WTC11 (cell line): Measurements from ENCODE around the gene AGFG2. TPM values are rescaled to one million over a fixed set of nuclear protein-coding genes. Genes with fewer than 3 reads are reported as not detected.
A peak's percentile ranks its signal among the peaks of the same experiment; 100 is the strongest.

ENCODE experiments used
- ATAC-seq: fragments of 200-7000 bp; cut with Tn5 transposase; 2 replicates; pipeline ENCODE4 v1.10.0; 2021; ENCODE audit warnings: mild to moderate bottlenecking, moderate library complexity
- CTCF ChIA-PET: fragments of 300-600 bp; sonication (Branson Sonifier 250); formaldehyde crosslinking; loops from one replicate; lab custom pipeline; 2021; ENCODE audit warnings: antibody characterized with exemption; lab: Charles Lee
- POLR2A ChIA-PET: fragments of 350-600 bp; sonication (Branson Sonifier 250); formaldehyde crosslinking; loops from one replicate; lab custom pipeline; 2021; ENCODE audit warnings: antibody characterized with exemption; lab: Charles Lee
- DNase-seq: peaks from one replicate; pipeline ENCODE4 v3.0.0; 2021; ENCODE audit warnings: low spot score
- H3K27ac Mint-ChIP-seq: 2 replicates; pipeline ENCODE4 v1.8.0; 2021; ENCODE audit warnings: mixed read lengths
- H3K27me3 Mint-ChIP-seq: 2 replicates; pipeline ENCODE4 v1.8.0; 2021; ENCODE audit warnings: low read depth, mild to moderate bottlenecking, moderate library complexity, mixed read lengths
- H3K36me3 Mint-ChIP-seq: 2 replicates; pipeline ENCODE4 v1.8.0; 2021; ENCODE audit warnings: mixed read lengths
- H3K4me1 Mint-ChIP-seq: 2 replicates; pipeline ENCODE4 v1.8.0; 2022; ENCODE audit warnings: mixed read lengths
- H3K4me3 Mint-ChIP-seq: 2 replicates; pipeline ENCODE4 v1.8.0; 2021; ENCODE audit warnings: mild to moderate bottlenecking, moderate library complexity, mixed read lengths
- H3K9me3 Mint-ChIP-seq: 2 replicates; pipeline ENCODE4 v1.8.0; 2021; ENCODE audit warnings: mixed read lengths
- ERG ChIP-seq: fragments of 250-450 bp; sonication (Bioruptor Pico); IDR thresholded peaks from 2 replicates; pipeline ENCODE4 v1.8.0; 2021; ENCODE audit warnings: mild to moderate bottlenecking
- ESRRA ChIP-seq: sonication (generic); formaldehyde crosslinking; IDR thresholded peaks from 2 replicates; pipeline ENCODE4 v1.8.1; 2022; ENCODE audit warnings: mild to moderate bottlenecking, missing genetic modification reagents, borderline replicate concordance
- ETV6 ChIP-seq: sonication (generic); formaldehyde crosslinking; IDR thresholded peaks from 2 replicates; pipeline ENCODE4 v1.8.1; 2022; ENCODE audit warnings: mild to moderate bottlenecking, missing genetic modification reagents
- JUN ChIP-seq: sonication (generic); formaldehyde crosslinking; IDR thresholded peaks from 2 replicates; pipeline ENCODE4 v1.8.0; 2023; ENCODE audit warnings: mild to moderate bottlenecking, missing genetic modification reagents
- MYBL2 ChIP-seq: sonication (generic); formaldehyde crosslinking; IDR thresholded peaks from 2 replicates; pipeline ENCODE4 v1.8.1; 2023; ENCODE audit warnings: mild to moderate bottlenecking, moderate library complexity, missing genetic modification reagents
- PRRX2 ChIP-seq: fragments of 250-450 bp; sonication (Bioruptor Pico); IDR thresholded peaks from 2 replicates; pipeline ENCODE4 v1.8.0; 2021; ENCODE audit warnings: mild to moderate bottlenecking
- RELA ChIP-seq: sonication (generic); formaldehyde crosslinking; IDR thresholded peaks from 2 replicates; pipeline ENCODE4 v1.8.1; 2022; ENCODE audit warnings: missing genetic modification reagents, mild to moderate bottlenecking, borderline replicate concordance
- SMAD4 ChIP-seq: sonication (generic); formaldehyde crosslinking; IDR thresholded peaks from 2 replicates; pipeline ENCODE4 v1.8.0; 2022; ENCODE audit warnings: mild to moderate bottlenecking, missing genetic modification reagents
- USF1 ChIP-seq: sonication (generic); formaldehyde crosslinking; IDR thresholded peaks from 2 replicates; pipeline ENCODE4 v1.8.0; 2022; ENCODE audit warnings: mild to moderate bottlenecking, missing genetic modification reagents
- ZNF219 ChIP-seq: sonication (generic); formaldehyde crosslinking; IDR thresholded peaks from 2 replicates; pipeline ENCODE4 v1.8.0; 2023; ENCODE audit warnings: missing genetic modification reagents, mild to moderate bottlenecking, borderline replicate concordance
- ZNF396 ChIP-seq: fragments of 250-450 bp; sonication (Bioruptor Pico); IDR thresholded peaks from 2 replicates; pipeline ENCODE4 v1.8.0; 2021; ENCODE audit warnings: mild to moderate bottlenecking, moderate library complexity, borderline replicate concordance
- ZNF423 ChIP-seq: fragments of 250-450 bp; sonication (Bioruptor Pico); IDR thresholded peaks from 2 replicates; pipeline ENCODE4 v2.1.2; 2022; ENCODE audit warnings: mild to moderate bottlenecking, moderate library complexity
- total RNA-seq: library from RNA; stranded (reverse); gene quantifications from 3 replicates; pipeline ENCODE4 v1.2.3, GENCODE V29; 2021
- TF ChIP-seq, protein P1 (sequence below): sonication (generic); formaldehyde crosslinking; IDR thresholded peaks from 2 replicates; pipeline ENCODE4 v1.8.1; 2022; ENCODE audit warnings: mild to moderate bottlenecking, moderate library complexity, missing genetic modification reagents
- TF ChIP-seq, protein P2 (sequence below): sonication (generic); formaldehyde crosslinking; IDR thresholded peaks from 2 replicates; pipeline ENCODE4 v1.8.0; 2023; ENCODE audit warnings: mild to moderate bottlenecking, missing genetic modification reagents
- TF ChIP-seq, protein P3 (sequence below): sonication (generic); formaldehyde crosslinking; IDR thresholded peaks from 2 replicates; pipeline ENCODE4 v1.8.0; 2022; ENCODE audit warnings: mild to moderate bottlenecking, missing genetic modification reagents

Gene AGFG2
- total RNA-seq, 1 experiment from 2014 or later: 6.4 TPM

DNA sequence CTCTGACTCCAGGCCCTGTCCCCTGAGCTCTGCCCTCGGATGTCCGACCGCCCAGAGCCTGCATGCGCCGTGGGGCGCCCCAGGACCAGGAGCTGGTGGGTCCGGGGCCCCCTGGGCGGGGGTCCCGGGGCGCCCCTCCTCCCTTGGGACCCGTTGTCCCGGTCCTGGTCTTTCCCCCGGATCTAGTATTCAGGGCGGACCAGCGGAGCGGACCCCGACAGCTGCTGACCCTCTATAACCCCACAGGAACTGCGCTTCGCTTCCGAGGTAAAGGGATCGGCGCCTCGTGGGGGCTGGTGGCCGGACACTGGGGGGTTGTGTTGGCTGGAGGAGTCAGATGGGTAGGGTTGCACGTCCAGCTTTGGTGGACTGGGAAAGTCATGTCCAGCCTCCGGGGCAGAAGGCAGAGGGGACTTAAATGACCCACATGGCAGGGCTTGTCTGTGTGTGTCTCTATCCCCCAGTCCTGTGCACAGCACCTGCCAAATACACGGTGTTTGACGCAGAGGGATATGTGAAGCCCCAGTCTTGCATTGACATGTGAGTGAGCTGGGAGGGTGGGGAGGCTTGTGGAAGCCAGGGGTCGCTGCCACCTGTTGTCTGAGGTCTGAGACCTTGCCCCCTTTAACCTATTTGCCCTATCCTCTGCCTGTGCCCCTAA lies 73.9 kb downstream of the AGFG2 start:
- H3K36me3 Mint-ChIP-seq: peaks cover 4% of the 10 kb centered on the region
- H3K4me3 Mint-ChIP-seq: peak overlapping the region; percentile 94
- TF ChIP-seq RELA (CRISPR knock-in tag) (0 out of 2 replicates have a peak, but pooled peaks have one; percentile 30), ZNF423 (peak; percentile 61; the same call in 1 of the 2 replicates), USF1 (CRISPR knock-in tag) (no peak)
- H3K27me3 Mint-ChIP-seq: no peaks in the 10 kb centered on the region; the same call in 1 of the 2 replicates
- peaks cover 5% of the 10 kb centered on the region; the same call in 1 of the 2 replicates for H3K4me1 Mint-ChIP-seq
- ChIA-PET POLR2A (interaction anchor here (0.6 to 2.1 kb wide), 17 partner anchors 9 to 277 kb away, joined by 3 to 22 read pairs (median 5); partner anchors contain the start of genes FBXO24, GNB2, LRCH4 and PCOLCE), CTCF (interaction anchor here (0.6 to 3.8 kb wide), 50 partner anchors 8 to 239 kb away, joined by 3 to 37 read pairs (median 5); partner anchors contain the start of genes ACTL6B, AGFG2, FBXO24 and GIGYF1)
- H3K9me3 Mint-ChIP-seq: no peaks in the 10 kb centered on the region
- no peak overlapping the region for H3K27ac Mint-ChIP-seq
- peak; percentile 0; the same call in 1 of the 2 replicates for ATAC-seq
- peak; percentile 46 for DNase-seq

- ATAC-seq (no peak), DNase-seq (no peak)
- Mint-ChIP-seq H3K4me3 (peak overlapping the region; percentile 94), H3K36me3 (peaks cover 4% of the 10 kb centered on the region), H3K4me1 (peaks cover 5% of the 10 kb centered on the region; the same call in 1 of the 2 replicates), H3K27ac (peak overlapping the region; percentile 63; the same call in 1 of the 2 replicates), H3K9me3 (no peaks in the 10 kb centered on the region), H3K27me3 (no peaks in the 10 kb centered on the region; the same call in 1 of the 2 replicates)
- CTCF ChIA-PET: interaction anchor here (0.6 to 3.8 kb wide), 26 partner anchors 9 to 223 kb away, joined by 3 to 37 read pairs (median 8); partner anchors contain the start of genes ACTL6B, FBXO24, GIGYF1 and GNB2
- POLR2A ChIA-PET: interaction anchor here (1.1 to 2.1 kb wide), 5 partner anchors 10 to 261 kb away, joined by 4 to 11 read pairs (median 4); partner anchors contain the start of genes PCOLCE and SRRT
- TF ChIP-seq ETV6 (CRISPR knock-in tag) (no peak), SMAD4 (CRISPR knock-in tag) (no peak), ERG (CRISPR knock-in tag) (no peak)
- TF ChIP-seq, protein P1, sequence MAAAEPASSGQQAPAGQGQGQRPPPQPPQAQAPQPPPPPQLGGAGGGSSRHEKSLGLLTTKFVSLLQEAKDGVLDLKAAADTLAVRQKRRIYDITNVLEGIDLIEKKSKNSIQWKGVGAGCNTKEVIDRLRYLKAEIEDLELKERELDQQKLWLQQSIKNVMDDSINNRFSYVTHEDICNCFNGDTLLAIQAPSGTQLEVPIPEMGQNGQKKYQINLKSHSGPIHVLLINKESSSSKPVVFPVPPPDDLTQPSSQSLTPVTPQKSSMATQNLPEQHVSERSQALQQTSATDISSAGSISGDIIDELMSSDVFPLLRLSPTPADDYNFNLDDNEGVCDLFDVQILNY (CRISPR knock-in tag): no peak
- TF ChIP-seq, protein P2, sequence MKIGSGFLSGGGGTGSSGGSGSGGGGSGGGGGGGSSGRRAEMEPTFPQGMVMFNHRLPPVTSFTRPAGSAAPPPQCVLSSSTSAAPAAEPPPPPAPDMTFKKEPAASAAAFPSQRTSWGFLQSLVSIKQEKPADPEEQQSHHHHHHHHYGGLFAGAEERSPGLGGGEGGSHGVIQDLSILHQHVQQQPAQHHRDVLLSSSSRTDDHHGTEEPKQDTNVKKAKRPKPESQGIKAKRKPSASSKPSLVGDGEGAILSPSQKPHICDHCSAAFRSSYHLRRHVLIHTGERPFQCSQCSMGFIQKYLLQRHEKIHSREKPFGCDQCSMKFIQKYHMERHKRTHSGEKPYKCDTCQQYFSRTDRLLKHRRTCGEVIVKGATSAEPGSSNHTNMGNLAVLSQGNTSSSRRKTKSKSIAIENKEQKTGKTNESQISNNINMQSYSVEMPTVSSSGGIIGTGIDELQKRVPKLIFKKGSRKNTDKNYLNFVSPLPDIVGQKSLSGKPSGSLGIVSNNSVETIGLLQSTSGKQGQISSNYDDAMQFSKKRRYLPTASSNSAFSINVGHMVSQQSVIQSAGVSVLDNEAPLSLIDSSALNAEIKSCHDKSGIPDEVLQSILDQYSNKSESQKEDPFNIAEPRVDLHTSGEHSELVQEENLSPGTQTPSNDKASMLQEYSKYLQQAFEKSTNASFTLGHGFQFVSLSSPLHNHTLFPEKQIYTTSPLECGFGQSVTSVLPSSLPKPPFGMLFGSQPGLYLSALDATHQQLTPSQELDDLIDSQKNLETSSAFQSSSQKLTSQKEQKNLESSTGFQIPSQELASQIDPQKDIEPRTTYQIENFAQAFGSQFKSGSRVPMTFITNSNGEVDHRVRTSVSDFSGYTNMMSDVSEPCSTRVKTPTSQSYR (CRISPR knock-in tag): no peak
Measured at GRCh38 chr7:100613412-100614175, 74.6 kb downstream of the AGFG2 start.

DNA sequence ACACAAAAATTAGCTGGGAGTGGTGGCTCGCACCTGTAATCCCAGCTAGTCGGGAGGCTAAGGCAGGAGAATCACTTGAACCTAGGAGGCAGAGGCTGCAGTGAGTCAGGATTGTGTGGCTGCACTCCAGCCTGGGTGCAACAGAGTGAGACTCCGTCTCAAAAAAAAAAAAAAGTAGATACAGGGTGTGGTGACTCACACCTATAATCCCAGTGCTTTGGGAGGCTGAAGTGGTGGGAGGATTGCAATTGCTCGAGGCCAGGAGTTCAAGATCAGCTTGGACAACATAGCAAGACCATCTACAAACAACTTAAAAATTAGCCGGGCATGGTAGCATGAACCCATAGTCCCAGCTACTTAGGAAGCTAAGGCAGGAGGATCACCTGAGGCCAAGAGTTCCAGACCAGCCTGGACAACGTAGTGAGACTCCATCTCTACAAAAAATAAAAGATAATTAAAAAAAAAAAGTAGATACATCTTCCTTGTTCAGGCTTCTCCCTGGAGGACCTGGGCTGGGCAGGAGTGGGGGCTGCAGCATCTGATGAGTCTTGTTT lies 75.4 kb downstream of the AGFG2 start:
- CTCF ChIA-PET: interaction anchor here (1.0 to 2.8 kb wide), 11 partner anchors 9 to 145 kb away, joined by 3 to 37 read pairs (median 5); partner anchors contain the start of genes ACTL6B and FBXO24
- peaks cover 4% of the 10 kb centered on the region for H3K36me3 Mint-ChIP-seq

More for the DNA sequence above, 75.4 kb downstream of the AGFG2 start:
- DNase-seq (no peak), ATAC-seq (no peak)
- no peak for TF ChIP-seq JUN
- TF ChIP-seq ZNF219 (CRISPR knock-in tag): no peak
- TF ChIP-seq PRRX2 (CRISPR knock-in tag): no peak
- TF ChIP-seq, protein P3, sequence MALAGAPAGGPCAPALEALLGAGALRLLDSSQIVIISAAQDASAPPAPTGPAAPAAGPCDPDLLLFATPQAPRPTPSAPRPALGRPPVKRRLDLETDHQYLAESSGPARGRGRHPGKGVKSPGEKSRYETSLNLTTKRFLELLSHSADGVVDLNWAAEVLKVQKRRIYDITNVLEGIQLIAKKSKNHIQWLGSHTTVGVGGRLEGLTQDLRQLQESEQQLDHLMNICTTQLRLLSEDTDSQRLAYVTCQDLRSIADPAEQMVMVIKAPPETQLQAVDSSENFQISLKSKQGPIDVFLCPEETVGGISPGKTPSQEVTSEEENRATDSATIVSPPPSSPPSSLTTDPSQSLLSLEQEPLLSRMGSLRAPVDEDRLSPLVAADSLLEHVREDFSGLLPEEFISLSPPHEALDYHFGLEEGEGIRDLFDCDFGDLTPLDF (CRISPR knock-in tag): no peak
- no peak for TF ChIP-seq ZNF396 (CRISPR knock-in tag)
- TF ChIP-seq, protein P1 (CRISPR knock-in tag): no peak
- no peak for TF ChIP-seq ESRRA
- TF ChIP-seq MYBL2: no peak
- H3K9me3 Mint-ChIP-seq: no peaks in the 10 kb centered on the region
- H3K4me1 Mint-ChIP-seq: peaks cover 5% of the 10 kb centered on the region; the same call in 1 of the 2 replicates
- no peaks in the 10 kb centered on the region; the same call in 1 of the 2 replicates for H3K27me3 Mint-ChIP-seq
- no peak overlapping the region for H3K4me3 Mint-ChIP-seq
- H3K27ac Mint-ChIP-seq: no peak overlapping the region
- POLR2A ChIA-PET: interaction anchor here (1.1 kb wide), 1 partner anchor 260 kb away, joined by 4 read pairs; the partner anchor contains the start of gene SRRT
